Activated CD8-positive, alpha-beta memory T cell treated with anti-CD3 and anti-CD28 coated beads, Interleukin-2, amount 10 ng/mL, durations not matched to agents 7 days and 5 days (primary cell): ENCODE results near the gene RBM22. TPM values are rescaled to one million over a fixed set of nuclear protein-coding genes. Genes with fewer than 3 reads are reported as not detected.

Source experiments
- ATAC-seq: fragments of 150-1000 bp; cut with Tn5 transposase; one replicate; pipeline ENCODE4 v1.10.0; 2021; ENCODE audit warnings: moderate library complexity
- CTCF ChIA-PET: fragments of 350-600 bp; sonication (Branson Sonifier 250); formaldehyde crosslinking; loops from one replicate; lab custom pipeline; 2021; ENCODE audit warnings: antibody characterized with exemption; lab: Charles Lee
- DNase-seq: peaks from one replicate; pipeline ENCODE4 v3.0.0-alpha.2; 2020
- H3K27ac Mint-ChIP-seq: one replicate; pipeline ENCODE4 v1.8.0; 2021; ENCODE audit warnings: mild to moderate bottlenecking, mixed read lengths
- H3K27me3 Mint-ChIP-seq: one replicate; pipeline ENCODE4 v1.8.0; 2021; ENCODE audit warnings: mixed read lengths
- H3K36me3 Mint-ChIP-seq: one replicate; pipeline ENCODE4 v1.8.0; 2021; ENCODE audit warnings: mild to moderate bottlenecking, mixed read lengths
- H3K4me1 Mint-ChIP-seq: one replicate; pipeline ENCODE4 v1.8.0; 2021; ENCODE audit warnings: mixed read lengths
- H3K4me3 Mint-ChIP-seq: one replicate; pipeline ENCODE4 v1.8.0; 2021; ENCODE audit warnings: mild to moderate bottlenecking, moderate library complexity, mixed read lengths
- H3K9me3 Mint-ChIP-seq: one replicate; pipeline ENCODE4 v1.8.0; 2022; ENCODE audit warnings: low read depth, mixed read lengths
- total RNA-seq, 2 experiments: library from RNA; stranded (reverse); gene quantifications; one replicate each; pipeline ENCODE4 v1.2.3, GENCODE V29; 2021

The RBM22 gene
- total RNA-seq, 2 experiments from 2014 or later: 63.3 to 78.7 TPM

DNA sequence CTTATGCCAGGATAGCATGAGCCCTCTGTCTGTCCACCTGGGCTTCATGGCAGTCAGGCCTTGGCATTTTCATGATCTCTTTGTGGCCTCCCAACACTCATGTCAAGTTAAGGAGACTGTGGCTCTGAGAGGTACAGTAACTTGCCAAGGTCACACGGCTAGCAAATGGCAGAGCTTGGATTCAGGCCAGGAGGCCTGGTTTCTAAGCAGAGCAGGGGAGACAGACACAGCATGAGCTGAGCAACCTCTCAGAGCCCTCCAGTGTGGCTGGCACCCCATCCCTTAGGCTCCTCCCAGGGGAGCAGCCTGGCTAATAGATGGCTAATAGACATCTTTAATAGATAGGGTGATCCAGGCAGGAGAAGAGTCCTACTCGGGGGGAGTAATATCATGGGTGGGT, 56.3 kb downstream of the RBM22 start:
- H3K36me3 Mint-ChIP-seq: no peaks in the 10 kb centered on the region

DNA sequence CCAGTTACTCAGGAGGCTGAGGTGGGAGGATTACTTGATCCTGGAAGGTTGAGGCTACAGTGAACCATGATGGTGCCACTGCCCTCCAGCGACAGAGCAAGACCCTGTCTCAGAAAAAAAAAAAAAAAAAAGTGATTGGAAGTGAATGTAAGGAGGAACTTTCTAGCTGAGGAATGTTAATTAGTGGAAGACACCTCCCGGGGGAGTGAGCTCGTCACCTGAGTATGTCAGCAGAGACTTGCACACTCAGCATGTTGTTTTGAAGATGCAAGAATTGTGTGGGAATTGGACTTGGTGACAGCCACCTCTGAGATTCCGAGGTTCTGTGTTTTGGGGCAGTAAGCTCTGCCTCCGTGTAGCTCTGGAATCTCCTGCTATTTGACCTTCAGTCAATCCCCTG, 56.8 kb downstream of the RBM22 start:
- H3K27me3 Mint-ChIP-seq: peaks cover 10% of the 10 kb centered on the region
- no peaks in the 10 kb centered on the region for H3K36me3 Mint-ChIP-seq
- H3K27ac Mint-ChIP-seq: no peak overlapping the region
- CTCF ChIA-PET: interaction anchor here (0.7 kb wide), 1 partner anchor 203 kb away, joined by 3 read pairs; no protein-coding TSS in a partner anchor
- H3K9me3 Mint-ChIP-seq: no peaks in the 10 kb centered on the region
- ATAC-seq (no peak), DNase-seq (no peak)
- H3K4me3 Mint-ChIP-seq: no peak overlapping the region
- no peaks in the 10 kb centered on the region for H3K4me1 Mint-ChIP-seq

More for the DNA sequence above, 56.3 kb downstream of the RBM22 start:
- H3K4me1 Mint-ChIP-seq: no peaks in the 10 kb centered on the region
- peaks cover 10% of the 10 kb centered on the region for H3K27me3 Mint-ChIP-seq
- DNase-seq: no peak
- no peaks in the 10 kb centered on the region for H3K9me3 Mint-ChIP-seq
- no peak for ATAC-seq
- no peak overlapping the region for H3K4me3 Mint-ChIP-seq
- H3K27ac Mint-ChIP-seq: no peak overlapping the region
- CTCF ChIA-PET: interaction anchor here (0.7 kb wide), 1 partner anchor 202 kb away, joined by 3 read pairs; no protein-coding TSS in a partner anchor

DNA sequence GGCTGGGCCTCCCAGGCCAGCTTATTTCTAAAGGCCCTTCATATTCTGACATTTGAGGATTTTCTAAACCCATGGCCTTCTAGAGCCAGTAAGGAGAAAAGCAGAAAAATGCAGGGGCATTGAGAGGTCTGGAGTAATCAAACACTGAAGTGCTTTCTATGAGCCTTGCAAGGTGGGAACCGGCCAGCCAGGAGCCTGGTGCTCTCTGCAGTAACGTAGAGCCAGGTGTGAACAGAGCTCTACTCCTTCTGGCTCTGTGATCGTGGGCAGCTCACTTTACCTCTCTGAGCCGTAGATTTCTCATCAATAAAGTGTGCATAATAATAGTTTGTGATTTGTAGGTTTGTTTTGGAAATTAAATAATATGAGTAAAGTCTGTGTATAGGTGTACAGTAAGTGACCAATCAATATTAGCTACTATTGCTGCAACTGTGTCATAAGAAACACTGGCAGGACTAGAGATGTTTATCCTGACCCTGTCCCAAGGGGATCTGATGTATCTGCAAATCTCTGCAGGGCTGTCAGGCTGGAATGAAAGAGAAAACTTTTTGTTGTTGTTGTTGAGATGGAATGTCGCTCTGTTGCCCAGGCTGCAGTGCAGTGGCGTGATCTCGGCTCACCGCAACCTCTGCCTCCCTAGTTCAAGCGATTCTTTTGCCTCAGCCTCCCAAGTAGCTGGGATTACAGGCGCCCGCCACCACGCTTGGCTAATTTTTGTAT, 57.7 kb downstream of the RBM22 start:
- no peak overlapping the region for H3K27ac Mint-ChIP-seq
- peaks cover 14% of the 10 kb centered on the region for H3K27me3 Mint-ChIP-seq
- CTCF ChIA-PET: interaction anchor here (0.9 to 1.4 kb wide), 2 partner anchors 13 to 21 kb away, joined by 3 to 4 read pairs; no protein-coding TSS in a partner anchor
- H3K4me3 Mint-ChIP-seq: no peak overlapping the region
- no peak for ATAC-seq
- no peaks in the 10 kb centered on the region for H3K9me3 Mint-ChIP-seq
- no peak for DNase-seq
- H3K4me1 Mint-ChIP-seq: no peaks in the 10 kb centered on the region
- no peaks in the 10 kb centered on the region for H3K36me3 Mint-ChIP-seq

DNA sequence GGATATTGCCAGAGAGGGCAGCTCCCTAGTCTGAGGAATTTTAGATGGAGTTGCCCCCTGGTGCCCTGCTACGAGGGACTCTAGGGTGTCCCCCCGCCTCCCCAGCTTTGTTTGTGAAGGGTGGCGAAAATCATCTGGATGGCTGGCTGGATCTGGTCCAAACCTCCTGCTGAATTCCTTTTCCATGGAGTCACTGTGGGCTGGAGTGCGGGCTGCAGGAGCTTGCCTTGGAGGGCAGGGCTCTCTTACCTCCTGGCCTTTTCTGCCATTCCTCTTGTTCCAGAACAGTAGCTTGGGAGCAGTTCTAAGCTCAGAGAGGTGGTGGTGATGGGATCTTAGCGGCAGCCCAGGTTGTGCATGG, 58.3 kb downstream of the RBM22 start:
- Mint-ChIP-seq H3K4me3 (no peak overlapping the region), H3K9me3 (no peaks in the 10 kb centered on the region), H3K36me3 (no peaks in the 10 kb centered on the region), H3K27me3 (peaks cover 17% of the 10 kb centered on the region), H3K27ac (no peak overlapping the region), H3K4me1 (no peaks in the 10 kb centered on the region)
- ATAC-seq (no peak), DNase-seq (no peak)
- CTCF ChIA-PET: interaction anchor here (0.9 to 1.4 kb wide), 2 partner anchors 13 to 21 kb away, joined by 3 to 4 read pairs; no protein-coding TSS in a partner anchor

DNA sequence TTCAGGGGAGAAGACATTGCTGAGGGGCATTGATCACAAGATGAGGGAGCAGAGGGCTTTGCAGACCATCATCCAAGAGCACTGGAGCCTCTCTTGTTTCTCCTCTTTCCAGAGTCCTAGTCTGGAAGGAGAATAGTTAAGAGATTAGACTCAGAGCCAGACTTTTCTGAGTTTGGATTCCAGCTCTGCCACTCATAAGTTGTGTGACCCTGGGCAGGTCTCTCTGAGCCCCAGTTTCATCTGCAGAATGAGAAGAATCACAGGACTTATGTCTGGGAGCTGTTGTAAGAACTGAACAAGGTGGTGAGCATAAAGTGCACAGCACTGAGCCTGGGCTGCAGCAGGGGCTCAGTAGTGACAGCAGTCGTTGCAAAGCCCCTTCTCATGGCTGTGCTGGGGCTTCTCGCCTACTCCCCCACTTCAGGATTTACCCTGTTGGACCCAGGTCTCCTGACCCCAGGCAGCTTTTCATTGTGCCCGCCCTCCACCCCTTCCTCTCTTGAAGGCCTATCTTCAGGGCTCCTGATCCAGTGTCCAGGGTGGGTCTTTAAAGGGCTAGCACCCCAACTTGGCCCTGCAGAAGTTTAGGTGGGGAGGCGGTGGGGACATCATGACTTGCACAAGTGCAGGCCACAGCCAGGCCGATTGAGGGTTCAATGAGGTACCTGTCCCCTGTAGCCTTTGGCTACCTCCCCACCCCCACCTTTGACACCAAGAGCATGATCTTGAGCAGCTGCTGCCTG, 58.9 kb downstream of the RBM22 start:
- DNase-seq (no peak), ATAC-seq (no peak)
- Mint-ChIP-seq H3K27me3 (peaks cover 21% of the 10 kb centered on the region), H3K36me3 (no peaks in the 10 kb centered on the region), H3K27ac (no peak overlapping the region), H3K4me1 (no peaks in the 10 kb centered on the region), H3K9me3 (no peaks in the 10 kb centered on the region), H3K4me3 (no peak overlapping the region)
- CTCF ChIA-PET: interaction anchor here (1.4 kb wide), 1 partner anchor 14 kb away, joined by 4 read pairs; no protein-coding TSS in a partner anchor

DNA sequence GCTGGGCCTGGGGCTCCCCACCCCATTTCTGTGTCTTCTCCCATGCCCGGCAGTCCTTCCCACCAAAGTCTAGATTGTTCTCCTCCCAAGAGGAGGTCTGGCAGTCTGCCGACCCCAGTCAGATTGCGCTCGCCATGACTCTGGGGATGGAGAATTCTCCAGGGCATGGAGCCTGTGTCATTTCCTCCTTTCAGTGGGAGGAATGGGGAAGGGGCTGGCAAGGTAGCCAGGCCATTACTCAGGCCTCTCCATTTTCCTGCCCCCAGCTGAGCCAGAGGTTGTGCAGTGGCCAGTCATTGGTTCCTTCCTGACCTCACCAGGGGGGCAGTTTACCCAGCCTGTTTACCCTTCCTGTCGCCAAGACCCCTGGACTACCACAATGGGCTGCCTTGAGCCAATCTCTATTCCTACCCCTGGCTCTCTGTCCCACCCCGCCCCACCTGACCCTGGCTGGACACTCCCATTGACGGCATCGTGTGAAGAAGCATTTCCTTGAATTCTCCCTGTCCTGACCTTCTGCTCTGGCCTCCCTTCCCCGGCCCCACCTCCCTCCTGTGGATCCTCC, 59.8 kb downstream of the RBM22 start:
- ATAC-seq: no peak
- H3K4me3 Mint-ChIP-seq: no peak overlapping the region

More for the DNA sequence above, 59.8 kb downstream of the RBM22 start:
- DNase-seq: no peak
- Mint-ChIP-seq H3K36me3 (no peaks in the 10 kb centered on the region), H3K27ac (no peak overlapping the region), H3K27me3 (peaks cover 28% of the 10 kb centered on the region), H3K9me3 (no peaks in the 10 kb centered on the region), H3K4me1 (no peaks in the 10 kb centered on the region)
- CTCF ChIA-PET: no interaction called here

Other genes with a start within 250 kb of the RBM22 start
- under 1 TPM; 0.58 to 0.68 TPM for gene NDST1, start 192.9 kb downstream of the RBM22 start, total RNA-seq
- under 1 TPM; 0.05 to 0.09 TPM for gene SYNPO, start 60.4 kb downstream of the RBM22 start, total RNA-seq
- gene MYOZ3, start 39.8 kb downstream of the RBM22 start, total RNA-seq: not detected
- gene DCTN4, start 58.0 kb upstream of the RBM22 start, total RNA-seq: 10 to 100 TPM; 41.9 to 46.1 TPM
- 10 to 100 TPM; 22.1 to 37.5 TPM for gene SMIM3, start 77.7 kb upstream of the RBM22 start, total RNA-seq
- gene IRGM, start 145.5 kb upstream of the RBM22 start, total RNA-seq: 1 to 10 TPM; 1.7 to 3.8 TPM
- gene ZNF300, start 203.9 kb upstream of the RBM22 start, total RNA-seq: under 1 TPM; 0.26 to 0.44 TPM